HEK293 (cell line): ENCODE results near the gene CREB3L1.

Source experiments
- CTCF ChIA-PET: fragments of 350-600 bp; formaldehyde crosslinking; extraction: SDS; loops from one replicate; lab custom pipeline; 2021; ENCODE audit warnings: antibody characterized with exemption; lab: Yijun Ruan, JAX
- POLR2A ChIA-PET: fragments of 300-600 bp; formaldehyde crosslinking; extraction: SDS; loops from one replicate; lab custom pipeline; 2020; ENCODE audit warnings: antibody characterized with exemption, inconsistent platforms; lab: Yijun Ruan, JAX
- H3K27ac ChIP-seq: fragments of 200-500 bp; sonication (Bioruptor generic); 2 replicates; pipeline ENCODE4 v1.5.1; 2014; ENCODE audit warnings: low read depth, low read length, control low read depth, inconsistent platforms; ENCODE audit errors: extremely low read depth
- H3K36me3 ChIP-seq, 2 experiments: fragments of 200-500 bp in 1 of 2; sonication (Bioruptor generic) in 1 of 2; 1 replicate in 1 of 2; 2 replicates in 1 of 2; pipeline ENCODE4 v1.5.1; 2014 to 2017; ENCODE audit warnings: inconsistent platforms in 2 of 2, low read length in 2 of 2; ENCODE audit not compliant: control insufficient read depth in 2 of 2, insufficient read depth in 1 of 2
- H3K4me1 ChIP-seq: fragments of 200-500 bp; sonication (Bioruptor generic); 2 replicates; pipeline ENCODE4 v1.5.1; 2014; ENCODE audit warnings: mild to moderate bottlenecking, low read length, inconsistent platforms; ENCODE audit not compliant: control insufficient read depth, insufficient read depth
- H3K4me3 ChIP-seq: 2 replicates; pipeline ENCODE4 v1.5.1; 2011; ENCODE audit warnings: low read depth, mild to moderate bottlenecking, control low read depth, low read length, moderate library complexity
- H3K9me3 ChIP-seq: fragments of 200-500 bp; sonication (Bioruptor generic); 2 replicates; pipeline ENCODE4 v1.5.1; 2014; ENCODE audit warnings: low read depth, low read length, inconsistent platforms; ENCODE audit not compliant: control insufficient read depth, insufficient read depth
- FEZF1 ChIP-seq: fragments of 450-650 bp; formaldehyde crosslinking; IDR thresholded peaks from 2 replicates; pipeline ENCODE4 v1.5.1; 2016; ENCODE audit warnings: missing biosample characterization, missing genetic modification characterization
- HOXA7 ChIP-seq: sonication (generic); formaldehyde crosslinking; IDR thresholded peaks from 2 replicates; pipeline ENCODE4 v1.8.1; 2022; ENCODE audit warnings: missing genetic modification reagents, borderline replicate concordance
- IKZF3 ChIP-seq: fragments of 450-650 bp; IDR thresholded peaks from 2 replicates; pipeline ENCODE4 v1.5.0; 2018; ENCODE audit warnings: missing biosample characterization, mild to moderate bottlenecking, missing genetic modification characterization, moderate library complexity
- PRDM10 ChIP-seq: fragments of 450-650 bp; formaldehyde crosslinking; IDR thresholded peaks from 2 replicates; pipeline ENCODE4 v1.5.1; 2016; ENCODE audit warnings: missing biosample characterization, missing genetic modification characterization
- WT1 ChIP-seq: fragments of 450-650 bp; formaldehyde crosslinking; IDR thresholded peaks from 2 replicates; pipeline ENCODE4 v1.5.1; 2016; ENCODE audit warnings: missing biosample characterization, missing genetic modification characterization
- ZBTB17 ChIP-seq: fragments of 450-650 bp; formaldehyde crosslinking; IDR thresholded peaks from 2 replicates; pipeline ENCODE4 v1.5.1; 2016; ENCODE audit warnings: missing biosample characterization, missing genetic modification characterization
- ZBTB6 ChIP-seq: fragments of 450-650 bp; formaldehyde crosslinking; IDR thresholded peaks from 2 replicates; pipeline ENCODE4 v1.5.1; 2017; ENCODE audit warnings: missing biosample characterization, missing genetic modification characterization
- ZFHX2 ChIP-seq: fragments of 450-650 bp; formaldehyde crosslinking; conservative IDR thresholded peaks from 2 replicates; pipeline ENCODE4 v1.5.1; 2016; ENCODE audit warnings: missing biosample characterization, missing genetic modification characterization
- ZNF133 ChIP-seq: fragments of 450-650 bp; formaldehyde crosslinking; IDR thresholded peaks from 2 replicates; pipeline ENCODE4 v1.5.1; 2016; ENCODE audit warnings: missing biosample characterization, missing genetic modification characterization
- ZNF211 ChIP-seq: fragments of 450-650 bp; formaldehyde crosslinking; IDR thresholded peaks from 2 replicates; pipeline ENCODE4 v1.5.1; 2016; ENCODE audit warnings: low read depth, missing biosample characterization, missing genetic modification characterization
- ZNF26 ChIP-seq: fragments of 450-650 bp; formaldehyde crosslinking; IDR thresholded peaks from 2 replicates; pipeline ENCODE4 v1.5.1; 2016; ENCODE audit warnings: missing biosample characterization, missing genetic modification characterization
- ZNF266 ChIP-seq: fragments of 450-650 bp; formaldehyde crosslinking; IDR thresholded peaks from 2 replicates; pipeline ENCODE4 v1.5.1; 2016; ENCODE audit warnings: missing biosample characterization, missing genetic modification characterization, low read depth
- ZNF341 ChIP-seq: fragments of 450-650 bp; formaldehyde crosslinking; IDR thresholded peaks from 2 replicates; pipeline ENCODE4; 2016; ENCODE audit warnings: low read depth, missing biosample characterization, missing genetic modification characterization
- ZNF394 ChIP-seq: fragments of 450-650 bp; formaldehyde crosslinking; IDR thresholded peaks from 2 replicates; pipeline ENCODE4 v1.5.1; 2016; ENCODE audit warnings: missing biosample characterization, missing genetic modification characterization, mild to moderate bottlenecking, moderate library complexity, borderline replicate concordance
- ZNF629 ChIP-seq: fragments of 450-650 bp; formaldehyde crosslinking; IDR thresholded peaks from 2 replicates; pipeline ENCODE4 v1.5.1; 2017; ENCODE audit warnings: missing biosample characterization, missing genetic modification characterization
- ZNF654 ChIP-seq: fragments of 450-650 bp; formaldehyde crosslinking; IDR thresholded peaks from 2 replicates; pipeline ENCODE4 v1.5.1; 2016; ENCODE audit warnings: low read depth, missing biosample characterization, missing genetic modification characterization
- ZNF664 ChIP-seq: fragments of 450-650 bp; formaldehyde crosslinking; IDR thresholded peaks from 2 replicates; pipeline ENCODE4 v1.5.1; 2016; ENCODE audit warnings: missing biosample characterization, missing genetic modification characterization
- ZNF677 ChIP-seq: fragments of 450-650 bp; IDR thresholded peaks from 2 replicates; pipeline ENCODE4 v1.5.0; 2018; ENCODE audit warnings: missing biosample characterization, mild to moderate bottlenecking, missing genetic modification characterization, moderate library complexity
- TF ChIP-seq, protein P1 (sequence below): fragments of 450-650 bp; formaldehyde crosslinking; IDR thresholded peaks from 2 replicates; pipeline ENCODE4 v1.5.1; 2017; ENCODE audit warnings: missing biosample characterization, missing genetic modification characterization

The CREB3L1 gene

DNA sequence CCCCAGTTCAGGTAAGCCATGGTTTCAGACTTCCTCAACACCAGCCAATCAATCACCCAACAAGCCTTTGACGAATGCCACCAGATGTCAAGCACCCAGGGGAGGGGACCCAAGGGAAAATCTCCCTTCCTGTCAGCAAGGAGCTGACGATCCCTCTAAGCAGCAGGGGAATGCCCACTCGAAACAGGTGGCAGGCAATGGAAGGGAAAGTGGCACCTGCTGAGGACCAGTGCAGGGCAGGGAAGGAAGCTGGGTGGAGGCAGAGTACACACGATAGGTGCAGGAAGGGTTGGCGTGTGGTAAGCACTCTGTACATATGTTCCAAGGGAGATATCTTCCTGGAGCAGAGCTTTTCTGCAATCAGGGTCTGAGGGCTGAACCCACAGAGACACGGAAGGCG lies 11.7 kb upstream of the CREB3L1 start:
- Histone ChIP-seq H3K36me3 (no peaks in the 10 kb centered on the region), H3K27ac (no peak overlapping the region), H3K4me3 (no peak overlapping the region), H3K9me3 (no peaks in the 10 kb centered on the region), H3K4me1 (no peaks in the 10 kb centered on the region)
- no peak for TF ChIP-seq ZNF211 (tag by site-specific recombination)
- TF ChIP-seq, protein P1, sequence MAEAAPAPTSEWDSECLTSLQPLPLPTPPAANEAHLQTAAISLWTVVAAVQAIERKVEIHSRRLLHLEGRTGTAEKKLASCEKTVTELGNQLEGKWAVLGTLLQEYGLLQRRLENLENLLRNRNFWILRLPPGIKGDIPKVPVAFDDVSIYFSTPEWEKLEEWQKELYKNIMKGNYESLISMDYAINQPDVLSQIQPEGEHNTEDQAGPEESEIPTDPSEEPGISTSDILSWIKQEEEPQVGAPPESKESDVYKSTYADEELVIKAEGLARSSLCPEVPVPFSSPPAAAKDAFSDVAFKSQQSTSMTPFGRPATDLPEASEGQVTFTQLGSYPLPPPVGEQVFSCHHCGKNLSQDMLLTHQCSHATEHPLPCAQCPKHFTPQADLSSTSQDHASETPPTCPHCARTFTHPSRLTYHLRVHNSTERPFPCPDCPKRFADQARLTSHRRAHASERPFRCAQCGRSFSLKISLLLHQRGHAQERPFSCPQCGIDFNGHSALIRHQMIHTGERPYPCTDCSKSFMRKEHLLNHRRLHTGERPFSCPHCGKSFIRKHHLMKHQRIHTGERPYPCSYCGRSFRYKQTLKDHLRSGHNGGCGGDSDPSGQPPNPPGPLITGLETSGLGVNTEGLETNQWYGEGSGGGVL (tag by site-specific recombination) = no peak
- no peak for TF ChIP-seq WT1
- no peak for TF ChIP-seq IKZF3
- TF ChIP-seq ZNF394 = no peak
- TF ChIP-seq ZNF341 (tag by site-specific recombination) = no peak
- TF ChIP-seq ZNF133 (tag by site-specific recombination) = no peak
- TF ChIP-seq ZNF266 (tag by site-specific recombination) = no peak
- TF ChIP-seq ZNF664 (tag by site-specific recombination) = no peak
- no peak for TF ChIP-seq ZFHX2
- no peak for TF ChIP-seq ZBTB6 (tag by site-specific recombination)
- no peak for TF ChIP-seq ZNF629 (tag by site-specific recombination)
- TF ChIP-seq ZNF654 (tag by site-specific recombination) = no peak
- TF ChIP-seq ZBTB17 = no peak
- ChIA-PET POLR2A (no interaction called here), CTCF (interaction anchor here (0.6 to 1.6 kb wide), 5 partner anchors 23 to 263 kb away, joined by 3 to 7 read pairs (median 3); no protein-coding TSS in a partner anchor)

DNA sequence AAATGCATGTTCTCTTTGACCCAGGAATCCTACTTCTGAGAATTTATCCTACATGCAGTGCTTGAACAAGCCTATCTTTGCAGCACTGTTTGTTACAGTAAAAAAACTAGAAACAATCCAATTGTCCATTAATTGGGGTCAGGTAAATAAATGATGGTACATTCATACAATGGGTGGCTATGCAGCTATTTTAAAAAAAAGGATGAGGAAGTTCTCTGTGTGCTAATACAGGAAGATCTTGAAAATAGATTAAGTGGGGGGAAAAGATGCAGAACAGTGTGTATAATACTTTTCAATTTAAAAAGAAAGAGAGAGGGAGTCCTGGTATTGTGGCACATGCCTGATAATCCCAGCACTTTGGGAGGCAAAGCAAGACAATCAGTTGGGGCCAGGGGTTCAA lies 9.5 kb upstream of the CREB3L1 start:
- TF ChIP-seq ZNF26 (tag by site-specific recombination) (no peak), PRDM10 (tag by site-specific recombination) (no peak), WT1 (no peak), HOXA7 (no peak), ZNF677 (no peak), FEZF1 (tag by site-specific recombination) (no peak)
- TF ChIP-seq, protein P1 (tag by site-specific recombination) = no peak
- CTCF ChIA-PET = interaction anchor here (0.6 kb wide), 1 partner anchor 23 kb away, joined by 7 read pairs; no protein-coding TSS in a partner anchor

More for the DNA sequence above, 9.5 kb upstream of the CREB3L1 start:
- Histone ChIP-seq H3K27ac (no peak overlapping the region), H3K9me3 (no peaks in the 10 kb centered on the region), H3K4me1 (no peaks in the 10 kb centered on the region), H3K4me3 (no peak overlapping the region), H3K36me3 (no peaks in the 10 kb centered on the region)
- POLR2A ChIA-PET = interaction anchor here (0.6 kb wide), 1 partner anchor 9 kb away, joined by 6 read pairs; no protein-coding TSS in a partner anchor
